GM12878 (cell line): ENCODE data around the gene YARS1. TPM values are rescaled to one million over a fixed set of nuclear protein-coding genes. Genes with fewer than 3 reads are reported as not detected.

Experiments
- ATAC-seq: fragments of 200-7000 bp; cut with Tn5 transposase; 3 replicates; pipeline ENCODE4 v1.9.1; 2020; ENCODE audit warnings: mild to moderate bottlenecking, moderate library complexity
- BruUV-seq: library from RNA; stranded (reverse); fragments of 400-500 nt; replicated peaks from 2 replicates; lab custom pipeline; 2021; lab: Mats Ljungman, UMichigan
- CTCF ChIA-PET: fragments of 300-600 bp; sonication (Branson Sonifier 250); formaldehyde crosslinking; extraction: SDS; loops from one replicate; lab custom pipeline; 2021; ENCODE audit warnings: inconsistent platforms; lab: Yijun Ruan, JAX
- POLR2A ChIA-PET: fragments of 350-600 bp; formaldehyde crosslinking; extraction: SDS; loops from one replicate; lab custom pipeline; 2021; ENCODE audit warnings: inconsistent platforms; lab: Charles Lee
- RAD21 ChIA-PET: fragments of 300-600 bp; sonication (Branson Sonifier 250); formaldehyde crosslinking; loops from one replicate; lab custom pipeline; 2023; ENCODE audit warnings: antibody characterized with exemption; ENCODE audit not compliant: unreplicated experiment; lab: Charles Lee
- SMC1A ChIA-PET: fragments of 300-600 bp; sonication (Branson Sonifier 250); formaldehyde crosslinking; loops from one replicate; lab custom pipeline; 2023; ENCODE audit not compliant: unreplicated experiment, uncharacterized antibody; lab: Charles Lee
- DNase-seq: peaks from one replicate; pipeline ENCODE4 v3.0.0-alpha.2; 2011; ENCODE audit warnings: low read depth, low spot score
- FAIRE-seq: peaks from 3 replicates; lab custom pipeline; 2011; peaks lifted over from hg19 to GRCh38; lab: Jason Lieb, UNC
- H2AFZ ChIP-seq: 2 replicates; pipeline ENCODE4 v1.6.0; 2011; ENCODE audit warnings: low read depth, low read length, control low read depth; ENCODE audit not compliant: control insufficient read depth
- H3K27ac ChIP-seq: 2 replicates; pipeline ENCODE4 v1.5.1; 2011; ENCODE audit warnings: control low read depth; ENCODE audit not compliant: control insufficient read depth, insufficient read depth
- H3K27me3 ChIP-seq, 2 experiments: replicated peaks in 1 of 2; 2 replicates each; pipeline versions ENCODE4 v1.6.0 to v1.6.1; 2011; ENCODE audit warnings: low read length in 1 of 2; ENCODE audit not compliant: control insufficient read depth in 2 of 2, insufficient read depth in 2 of 2
- H3K36me3 ChIP-seq, 2 experiments: 2 replicates each; pipeline ENCODE4 v1.5.1; 2011; ENCODE audit warnings: low read length in 1 of 2; ENCODE audit not compliant: control insufficient read depth in 2 of 2, insufficient read depth in 2 of 2
- H3K4me1 ChIP-seq: 2 replicates; pipeline ENCODE4 v1.6.1; 2011; ENCODE audit warnings: mild to moderate bottlenecking, low read length, moderate library complexity, mixed read lengths; ENCODE audit not compliant: control insufficient read depth, insufficient read depth
- H3K4me2 ChIP-seq: 2 replicates; pipeline ENCODE4 v1.6.0; 2011; ENCODE audit warnings: control low read depth; ENCODE audit not compliant: control insufficient read depth, insufficient read depth
- H3K4me3 ChIP-seq: fragments of 200-600 bp; sonication (generic); 2 replicates; pipeline ENCODE4 v1.5.1; 2016
- H3K79me2 ChIP-seq: 2 replicates; pipeline ENCODE4 v1.6.0; 2011; ENCODE audit warnings: low read length; ENCODE audit not compliant: control insufficient read depth, insufficient read depth
- H3K9ac ChIP-seq: 2 replicates; pipeline ENCODE4 v1.8.0; 2011; ENCODE audit warnings: low read length, control low read depth, mixed read lengths; ENCODE audit not compliant: control insufficient read depth, insufficient read depth
- H3K9me3 ChIP-seq: replicated peaks from 3 replicates; pipeline ENCODE4 v1.5.1; 2011; ENCODE audit warnings: mild to moderate bottlenecking, low read length; ENCODE audit not compliant: control insufficient read depth, insufficient read depth
- H4K20me1 ChIP-seq: 2 replicates; pipeline ENCODE4 v1.6.0; 2011; ENCODE audit not compliant: control insufficient read depth, insufficient read depth
- BHLHE40 ChIP-seq, 2 experiments: fragments of 450-650 bp in 1 of 2; IDR thresholded peaks; 2 replicates each; pipeline ENCODE4 v1.6.1; 2011 to 2017; ENCODE audit warnings: low read depth in 2 of 2, borderline replicate concordance in 1 of 2, improper control_type of control experiment in 1 of 2, low read length in 1 of 2, mild to moderate bottlenecking in 1 of 2
- EP300 ChIP-seq, 2 experiments: fragments of 150-350 bp in 1 of 2; IDR thresholded peaks; 2 replicates each; pipeline ENCODE4 v1.6.1; 2011 to 2012; ENCODE audit warnings: low read depth in 2 of 2, low read length in 2 of 2, borderline replicate concordance in 1 of 2, improper control_type of control experiment in 1 of 2, inconsistent platforms in 1 of 2; ENCODE audit not compliant: control insufficient read depth in 1 of 2
- ESRRA ChIP-seq: IDR thresholded peaks from 2 replicates; pipeline ENCODE4 v1.6.1; 2012; ENCODE audit warnings: mild to moderate bottlenecking, low read length, improper control_type of control experiment
- MAX ChIP-seq: IDR thresholded peaks from 2 replicates; pipeline ENCODE4 v1.6.1; 2012; ENCODE audit warnings: low read depth, low read length, improper control_type of control experiment
- NR2C2 ChIP-seq: IDR thresholded peaks from 2 replicates; pipeline ENCODE4 v1.6.1; 2011; ENCODE audit warnings: borderline replicate concordance, low read depth; ENCODE audit not compliant: control insufficient read depth, insufficient read length
- PBX3 ChIP-seq: IDR thresholded peaks from 2 replicates; pipeline ENCODE4 v1.6.1; 2011; ENCODE audit warnings: mild to moderate bottlenecking, low read depth, low read length, moderate library complexity; ENCODE audit not compliant: insufficient replicate concordance
- SPI1 ChIP-seq: IDR thresholded peaks from 2 replicates; pipeline ENCODE4 v1.6.1; 2011; ENCODE audit warnings: low read depth, mild to moderate bottlenecking, low read length, moderate library complexity, borderline replicate concordance; ENCODE audit not compliant: insufficient read depth
- WRNIP1 ChIP-seq: IDR thresholded peaks from 2 replicates; pipeline ENCODE4 v1.6.1; 2011; ENCODE audit warnings: low read depth, low read length, improper control_type of control experiment, borderline replicate concordance
- ZNF274 ChIP-seq: IDR thresholded peaks from one replicate; pipeline ENCODE4 v1.8.0; 2011; ENCODE audit not compliant: insufficient read length, insufficient read depth
- ZNF622 ChIP-seq: fragments of 450-650 bp; IDR thresholded peaks from 2 replicates; pipeline ENCODE4 v1.6.1; 2017; ENCODE audit warnings: mild to moderate bottlenecking, inconsistent platforms
- WGBS: methylation state at CpG from one replicate; pipeline ENCODE4 v1.1.6; 2016; ENCODE audit warnings: low lambda C conversion rate; ENCODE audit not compliant: insufficient replicate concordance, insufficient coverage; ENCODE audit errors: missing lambda C conversion rate; 5-methylcytosine and 5-hydroxymethylcytosine counted together
- in situ Hi-C: fragments of 300-500 bp; cut with MboI; formaldehyde crosslinking; loops from 9 replicates; pipeline ENCODE4 v1.14.3; 2018; ENCODE audit warnings: mixed read lengths
- intact Hi-C: fragments of 100-400 bp; cut with micrococcal nuclease; formaldehyde crosslinking; loops from one replicate; pipeline ENCODE4 v1.14.2; 2022; ENCODE audit not compliant: unreplicated experiment
- polyA plus RNA-seq, 11 experiments: library from polyadenylated mRNA; depleted of rRNA in 4 of 11; unstranded in 6 of 11; stranded (reverse) in 5 of 11; fragments of >200 nt; fragmentation: Nextera tagmentation in 4 of 11; fragmentation: Illumina TruSeq in 1 of 11; extraction: Ambion mirVana in 4 of 11; extraction: Trizol in 1 of 11; gene quantifications; 1 replicate in 1 of 11; 2 replicates in 10 of 11; pipeline versions ENCODE4 v1.2.1 to v1.2.3, GENCODE V29; 2011 to 2016; ENCODE audit warnings: inconsistent platforms in 2 of 11, missing spikeins in 2 of 11, low read depth in 1 of 11
- total RNA-seq, 4 experiments: library from RNA; depleted of rRNA in 3 of 4; stranded (reverse); fragments of >200 nt in 3 of 4; fragmentation: Illumina TruSeq in 1 of 4; extraction: Trizol in 1 of 4; gene quantifications; 2 replicates each; pipeline versions ENCODE4 v1.2.1 to v1.2.3, GENCODE V29; 2013 to 2021

YARS1 gene
- total and polyA plus RNA-seq, 10 of the 15 experiments (the other 5 are each of a cell fraction or from before 2014, with no cell fraction given) = 39.9 to 202 (median 136) TPM

- RAD21 ChIA-PET = no interaction called here
- no peak for FAIRE-seq
- DNase-seq = no peak
- no peaks in the 10 kb centered on the region for H3K9me3 ChIP-seq
- H4K20me1 ChIP-seq = no peaks in the 10 kb centered on the region
- no peak overlapping the region for H3K9ac ChIP-seq
- ATAC-seq = no peak
- H3K4me1 ChIP-seq = no peaks in the 10 kb centered on the region
- in situ Hi-C loops = no loop called here
- no peak overlapping the region for H3K4me2 ChIP-seq
- H3K79me2 ChIP-seq = no peaks in the 10 kb centered on the region
- H2AFZ ChIP-seq = no peak overlapping the region
- intact Hi-C loops = no loop called here
- no TSS peak for BruUV-seq
- H3K27ac ChIP-seq = no peak overlapping the region
- H3K4me3 ChIP-seq = no peak overlapping the region
- CTCF ChIA-PET = interaction anchor here (0.8 to 6.5 kb wide), 4 partner anchors 14 to 146 kb away, joined by 3 to 37 read pairs (median 4); no protein-coding TSS in a partner anchor
- 93% methylated on average over 2 of the region's 2 CpGs for WGBS
- peaks cover 3 to 32% of the 10 kb centered on the region in 2 experiments for H3K36me3 ChIP-seq
- POLR2A ChIA-PET = no interaction called here
- no peak for TF ChIP-seq SPI1
- TF ChIP-seq BHLHE40 (IDR thresholded peaks at IDR 0.05; ENCODE audit: borderline replicate concordance in 1 of 2, low read depth in 2 of 2, low read length in 1 of 2) = no peak
- no peak for TF ChIP-seq MAX
- no peak for TF ChIP-seq PBX3
- TF ChIP-seq ZNF622 = no peak
- no peak for TF ChIP-seq ESRRA
- no peak for TF ChIP-seq EP300 (IDR thresholded peaks at IDR 0.05; ENCODE audit: borderline replicate concordance in 1 of 2, control insufficient read depth in 1 of 2, low read depth in 2 of 2, low read length in 2 of 2)
- TF ChIP-seq WRNIP1 = no peak
- no peak for TF ChIP-seq ZNF274
- no peak for TF ChIP-seq NR2C2
- no peaks in the 10 kb centered on the region for H3K27me3 ChIP-seq
- SMC1A ChIA-PET = interaction anchor here (1.5 to 1.6 kb wide), 2 partner anchors 8 to 29 kb away, joined by 4 to 5 read pairs; no protein-coding TSS in a partner anchor
Observed at GRCh38 chr1:32858136-32858535, 41.0 kb upstream of the YARS1 start.
